Lung (tissue), 12 donors: ENCODE data around the gene VSX1. TPM values are rescaled to one million over a fixed set of nuclear protein-coding genes. Genes with fewer than 3 reads are reported as not detected.
A peak's percentile ranks its signal among the peaks of the same experiment; 100 is the strongest.

Experiments
- ATAC-seq: fragments of 200-7000 bp; cut with Tn5 transposase; one replicate; pipeline ENCODE4 v1.9.1; 2020; ENCODE audit warnings: moderate number of reproducible peaks; ENCODE audit not compliant: insufficient read depth, low FRiP score
- DNase-seq, 3 donors: peaks; one replicate each; pipeline ENCODE4 v3.0.0-alpha.2; 2013 to 2017
- H3K27ac ChIP-seq, 2 donors: one replicate each; pipeline ENCODE4 v1.5.1; 2013; ENCODE audit warnings: mild to moderate bottlenecking in 2 of 2, moderate library complexity in 2 of 2, control low read depth in 1 of 2, inconsistent platforms in 1 of 2, low read depth in 1 of 2, low read length in 1 of 2
- H3K27me3 ChIP-seq, 3 donors: one replicate each; pipeline ENCODE4 v1.5.1; 2013; ENCODE audit warnings: low read length in 2 of 3; ENCODE audit not compliant: control insufficient read depth in 3 of 3, insufficient read depth in 3 of 3
- H3K36me3 ChIP-seq, 4 donors: one replicate each; pipeline ENCODE4 v1.5.1; 2013; ENCODE audit warnings: low read length in 4 of 4, mild to moderate bottlenecking in 1 of 4, moderate library complexity in 1 of 4; ENCODE audit not compliant: control insufficient read depth in 4 of 4, insufficient read depth in 4 of 4
- H3K4me1 ChIP-seq, 5 donors: one replicate each; pipeline ENCODE4 v1.5.1; 2013; ENCODE audit warnings: low read length in 5 of 5, mild to moderate bottlenecking in 2 of 5, moderate library complexity in 1 of 5; ENCODE audit not compliant: control insufficient read depth in 5 of 5, insufficient read depth in 5 of 5
- H3K4me3 ChIP-seq: one replicate; pipeline ENCODE4 v1.5.1; 2013; ENCODE audit warnings: mild to moderate bottlenecking, control low read depth, moderate library complexity
- H3K9ac ChIP-seq, 2 donors: one replicate each; pipeline ENCODE4 v1.5.1; 2013; ENCODE audit warnings: low read length in 2 of 2, control low read depth in 1 of 2; ENCODE audit not compliant: insufficient read depth in 1 of 2
- H3K9me3 ChIP-seq, 4 donors: one replicate each; pipeline ENCODE4 v1.5.1; 2013; ENCODE audit warnings: low read length in 3 of 4, mild to moderate bottlenecking in 1 of 4, moderate library complexity in 1 of 4; ENCODE audit not compliant: control insufficient read depth in 4 of 4, insufficient read depth in 3 of 4
- CTCF ChIP-seq: IDR thresholded peaks from 2 replicates; pipeline ENCODE4 v1.5.1; 2012; ENCODE audit warnings: mild to moderate bottlenecking; ENCODE audit errors: control extremely low read depth, extremely low read depth
- WGBS, 2 donors: extraction: QIAGEN DNeasy Blood & Tissue Kit; methylation state at CpG; one replicate each; pipeline ENCODE4 v1.1.7; 2013; 5-methylcytosine and 5-hydroxymethylcytosine counted together
- polyA plus RNA-seq, 2 donors: library from polyadenylated mRNA; stranded (reverse); fragments of 200-250 nt; gene quantifications; one replicate each; pipeline ENCODE4 v1.2.1, GENCODE V29; 2013
- total RNA-seq, 2 donors: library from RNA; depleted of rRNA in 1 of 2; stranded (reverse); fragments of >200 nt in 1 of 2; gene quantifications; one replicate each; pipeline ENCODE4 v1.2.1, GENCODE V29; 2014 to 2021
- donor health status: control.
- donor health status: control.
- donor health status: Bipolar disorder and iron deficiency.
- donor health status: healthy.
- donor health status: DM: yes; HTN: yes; CAD: no.

VSX1 gene
- total and polyA plus RNA-seq, 4 donors, result not detected

- no peak for TF ChIP-seq CTCF
- peaks cover 29 to 54% (median 50%) of the 10 kb centered on the region in 5 donors for H3K4me1 ChIP-seq
- peaks cover 0 to 13% (median 9%) of the 10 kb centered on the region in 4 donors for H3K36me3 ChIP-seq
- H3K9ac ChIP-seq, result no peak overlapping the region
- WGBS, 2 donors, result 97 to 98% methylated on average over 7 of the region's 7 CpGs
- no peaks in the 10 kb centered on the region for H3K9me3 ChIP-seq
- no peak for DNase-seq
- no peak for ATAC-seq
- H3K4me3 ChIP-seq, result no peak overlapping the region
- H3K27ac ChIP-seq, result peak overlapping the region; percentile 48 to 97
- no peaks in the 10 kb centered on the region for H3K27me3 ChIP-seq
Measured at GRCh38 chr20:25051386-25052155, 30.4 kb downstream of the VSX1 start.

- DNase-seq, result no peak
- H3K9ac ChIP-seq, result no peak overlapping the region
- peaks cover 24 to 52% (median 42%) of the 10 kb centered on the region in 5 donors for H3K4me1 ChIP-seq
- no peak for ATAC-seq
- H3K36me3 ChIP-seq, result peaks cover 0 to 18% (median 13%) of the 10 kb centered on the region in 4 donors
- no peak overlapping the region for H3K4me3 ChIP-seq
- no peaks in the 10 kb centered on the region for H3K27me3 ChIP-seq
- WGBS, 2 donors, result 90 to 95% methylated on average over 17 of the region's 17 CpGs
- TF ChIP-seq CTCF, result no peak
- peak overlapping the region in 1 of 2 donors; percentile 63 for H3K27ac ChIP-seq
- no peaks in the 10 kb centered on the region for H3K9me3 ChIP-seq
Measured at GRCh38 chr20:25050501-25051350, 31.2 kb downstream of the VSX1 start.

GRCh38 chr20:25050082-25050481 is 31.9 kb downstream of the VSX1 start:
- 78 to 85% methylated on average over 7 of the region's 7 CpGs for WGBS, 2 donors
- Histone ChIP-seq H3K36me3 (peaks cover 0 to 18% (median 15%) of the 10 kb centered on the region in 4 donors), H3K9me3 (no peaks in the 10 kb centered on the region), H3K4me1 (peaks cover 22 to 49% (median 42%) of the 10 kb centered on the region in 5 donors), H3K9ac (no peak overlapping the region), H3K27ac (peak overlapping the region in 1 of 2 donors; percentile 63), H3K4me3 (no peak overlapping the region), H3K27me3 (no peaks in the 10 kb centered on the region)
- TF ChIP-seq CTCF, result no peak
- ATAC-seq, result no peak
- no peak for DNase-seq
